GM12873 (cell line): ENCODE measurements around the gene GADD45A.

Experiments used
- CTCF ChIP-seq: IDR thresholded peaks from 2 replicates; pipeline ENCODE4 v1.5.1; 2012; ENCODE audit warnings: low read depth, mild to moderate bottlenecking, moderate library complexity, low read length, control low read depth; ENCODE audit not compliant: insufficient read depth; ENCODE audit errors: missing control alignments

The GADD45A gene

DNA sequence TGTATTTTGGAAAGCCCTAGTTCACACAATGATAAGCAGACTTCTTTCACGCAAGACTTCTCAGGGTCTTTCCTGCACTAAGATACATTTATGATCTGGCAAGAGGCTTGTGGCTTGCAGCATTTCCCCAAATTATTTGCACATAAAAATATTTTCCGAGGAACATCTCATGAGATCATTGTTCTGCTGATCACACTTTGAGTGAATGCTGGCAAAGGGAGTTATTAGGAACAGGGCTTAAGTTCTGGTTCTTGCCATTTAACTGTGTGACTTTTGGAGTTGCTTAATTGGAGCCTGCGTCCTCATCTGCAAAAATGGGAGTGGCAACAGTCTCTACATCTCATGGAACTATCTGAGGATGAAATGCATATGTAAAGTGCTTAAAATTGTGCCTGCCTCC lies 50.2 kb downstream of the GADD45A start:
- TF ChIP-seq CTCF: no peak

DNA sequence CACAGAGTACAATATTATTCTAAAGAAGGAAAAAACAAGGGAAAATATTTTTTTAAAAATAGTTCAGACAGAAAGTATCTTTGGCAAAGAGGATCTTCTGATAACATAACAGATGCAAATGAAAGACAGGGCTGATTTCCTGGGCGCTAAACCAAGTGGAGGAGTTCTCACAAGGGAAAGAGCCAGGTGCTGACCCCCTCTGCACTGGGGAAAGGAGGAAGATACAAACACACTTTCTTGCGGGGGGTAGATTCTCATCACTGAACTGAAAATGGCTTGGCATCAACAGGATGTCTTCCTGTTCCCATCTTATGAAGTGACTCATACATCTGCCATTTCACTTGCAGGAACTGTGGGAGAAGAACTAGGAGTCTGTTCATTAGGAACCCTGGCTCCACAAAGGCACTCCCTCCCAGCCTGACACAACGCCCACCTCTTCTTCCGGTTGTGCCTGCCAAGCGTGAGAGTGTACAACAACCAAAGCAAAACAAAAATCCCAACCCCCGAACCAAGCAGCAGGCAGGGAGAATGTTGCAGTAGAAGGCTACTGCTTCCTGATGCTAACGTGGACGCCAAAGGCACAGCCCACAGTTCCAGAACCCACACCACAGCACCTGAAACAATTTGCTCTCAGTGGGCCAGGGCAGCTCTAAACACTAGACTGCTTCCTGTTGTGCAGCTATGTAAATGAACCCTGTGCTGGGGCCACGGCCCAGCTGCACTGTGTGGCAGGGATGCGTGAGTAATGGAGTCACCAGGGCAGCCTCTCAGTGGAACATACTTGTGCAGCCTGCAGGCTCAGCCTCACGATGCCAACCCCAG lies 51.0 kb downstream of the GADD45A start:
- no peak for TF ChIP-seq CTCF

DNA sequence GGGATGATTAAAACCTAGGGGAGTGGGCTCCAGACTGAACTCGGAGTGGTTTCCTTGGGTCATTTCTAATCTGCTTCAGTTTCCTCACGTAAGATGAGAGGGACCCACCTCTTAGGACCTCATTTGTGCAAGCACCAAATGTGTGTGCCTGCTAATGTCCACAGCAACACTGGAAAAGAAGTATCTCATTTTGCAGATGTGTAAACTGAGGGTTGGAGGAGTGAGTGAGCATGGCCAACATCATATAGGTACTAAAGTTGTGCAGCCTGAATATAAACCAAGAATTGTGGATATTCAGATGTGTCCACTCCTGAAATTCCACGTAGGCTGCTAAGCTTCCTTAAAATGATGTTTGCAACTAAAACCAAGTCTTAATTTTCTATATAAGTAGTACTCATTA lies 51.7 kb downstream of the GADD45A start:
- no peak for TF ChIP-seq CTCF

DNA sequence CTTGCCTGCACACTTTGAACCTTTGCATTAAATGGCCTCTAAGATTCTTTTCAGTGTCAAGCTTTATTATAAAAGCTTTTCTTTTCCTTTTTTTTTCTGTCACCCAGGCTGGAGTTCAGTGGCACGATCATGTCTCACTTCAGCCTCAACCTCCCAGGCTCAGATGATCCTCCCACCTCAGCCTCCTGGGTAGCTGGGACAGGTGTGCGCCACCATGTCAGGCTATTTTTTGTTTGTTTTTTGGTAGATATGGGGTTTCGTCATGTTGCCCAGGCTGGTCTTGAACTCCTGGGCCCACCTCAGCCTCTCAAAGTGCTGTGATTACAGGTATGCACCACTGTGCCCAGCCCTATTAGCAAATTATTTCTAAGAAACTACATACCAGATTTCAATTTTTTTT lies 52.9 kb downstream of the GADD45A start:
- no peak for TF ChIP-seq CTCF
